Measurements from ENCODE around the gene VSIG10L. TPM values are rescaled to one million over a fixed set of nuclear protein-coding genes. Genes with fewer than 3 reads are reported as not detected.
A peak's percentile ranks its signal among the peaks of the same experiment; 100 is the strongest.

VSIG10L gene
- total RNA-seq, 4 donors from 2014 or later: 2.5 to 6.5 (median 5.2) TPM; not detected in 1

DNA sequence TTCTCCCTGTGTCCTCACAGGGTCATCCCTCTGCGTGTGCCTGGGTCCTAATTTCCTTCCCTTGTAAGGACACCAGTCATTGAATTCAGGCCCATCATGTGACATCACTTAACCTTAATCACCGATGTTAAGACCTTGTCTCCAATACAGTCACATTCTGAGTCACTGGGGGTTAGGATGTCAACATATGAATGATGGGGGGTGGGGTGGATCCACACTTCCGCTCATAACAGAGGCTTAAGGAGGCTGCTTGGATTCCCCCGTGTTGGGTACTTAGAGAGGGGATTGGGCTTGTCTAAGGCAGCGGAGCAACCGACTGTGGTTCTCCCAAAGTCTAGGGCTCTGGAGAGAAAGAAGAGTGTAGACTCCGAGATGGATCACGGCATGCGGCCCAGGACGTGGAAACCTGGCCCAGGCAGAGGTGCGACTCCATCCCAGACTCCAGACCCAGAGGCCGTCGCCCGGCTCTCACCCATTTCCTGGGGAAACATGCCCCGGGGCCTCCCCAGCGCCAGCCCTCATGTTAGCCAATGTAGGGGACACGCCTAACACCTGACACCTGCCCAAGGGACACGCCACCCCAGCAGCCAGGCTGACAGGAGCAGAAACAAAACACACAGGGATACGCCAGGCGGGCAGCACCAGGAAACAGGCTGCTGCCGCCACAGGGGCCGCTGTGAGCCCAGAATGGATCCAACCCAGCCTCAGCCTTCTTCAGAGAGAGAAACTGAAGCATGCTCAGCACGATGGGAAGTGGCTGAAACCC lies 47.5 kb downstream of the VSIG10L start:
- Histone ChIP-seq H3K27me3 (no peaks in the 10 kb centered on the region), H3K4me3 (no peak overlapping the region), H3K27ac (no peak overlapping the region), H3K4me1 (no peaks in the 10 kb centered on the region), H3K9me3 (no peaks in the 10 kb centered on the region), H3K36me3 (no peaks in the 10 kb centered on the region)
- TF ChIP-seq, protein P1, sequence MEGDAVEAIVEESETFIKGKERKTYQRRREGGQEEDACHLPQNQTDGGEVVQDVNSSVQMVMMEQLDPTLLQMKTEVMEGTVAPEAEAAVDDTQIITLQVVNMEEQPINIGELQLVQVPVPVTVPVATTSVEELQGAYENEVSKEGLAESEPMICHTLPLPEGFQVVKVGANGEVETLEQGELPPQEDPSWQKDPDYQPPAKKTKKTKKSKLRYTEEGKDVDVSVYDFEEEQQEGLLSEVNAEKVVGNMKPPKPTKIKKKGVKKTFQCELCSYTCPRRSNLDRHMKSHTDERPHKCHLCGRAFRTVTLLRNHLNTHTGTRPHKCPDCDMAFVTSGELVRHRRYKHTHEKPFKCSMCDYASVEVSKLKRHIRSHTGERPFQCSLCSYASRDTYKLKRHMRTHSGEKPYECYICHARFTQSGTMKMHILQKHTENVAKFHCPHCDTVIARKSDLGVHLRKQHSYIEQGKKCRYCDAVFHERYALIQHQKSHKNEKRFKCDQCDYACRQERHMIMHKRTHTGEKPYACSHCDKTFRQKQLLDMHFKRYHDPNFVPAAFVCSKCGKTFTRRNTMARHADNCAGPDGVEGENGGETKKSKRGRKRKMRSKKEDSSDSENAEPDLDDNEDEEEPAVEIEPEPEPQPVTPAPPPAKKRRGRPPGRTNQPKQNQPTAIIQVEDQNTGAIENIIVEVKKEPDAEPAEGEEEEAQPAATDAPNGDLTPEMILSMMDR (IDR thresholded peaks at IDR 0.05): no peak
- TF ChIP-seq POLR2A (IDR thresholded peaks at IDR 0.05): no peak
- DNase-seq: peak in 1 of 3 donors; percentile 30

DNA sequence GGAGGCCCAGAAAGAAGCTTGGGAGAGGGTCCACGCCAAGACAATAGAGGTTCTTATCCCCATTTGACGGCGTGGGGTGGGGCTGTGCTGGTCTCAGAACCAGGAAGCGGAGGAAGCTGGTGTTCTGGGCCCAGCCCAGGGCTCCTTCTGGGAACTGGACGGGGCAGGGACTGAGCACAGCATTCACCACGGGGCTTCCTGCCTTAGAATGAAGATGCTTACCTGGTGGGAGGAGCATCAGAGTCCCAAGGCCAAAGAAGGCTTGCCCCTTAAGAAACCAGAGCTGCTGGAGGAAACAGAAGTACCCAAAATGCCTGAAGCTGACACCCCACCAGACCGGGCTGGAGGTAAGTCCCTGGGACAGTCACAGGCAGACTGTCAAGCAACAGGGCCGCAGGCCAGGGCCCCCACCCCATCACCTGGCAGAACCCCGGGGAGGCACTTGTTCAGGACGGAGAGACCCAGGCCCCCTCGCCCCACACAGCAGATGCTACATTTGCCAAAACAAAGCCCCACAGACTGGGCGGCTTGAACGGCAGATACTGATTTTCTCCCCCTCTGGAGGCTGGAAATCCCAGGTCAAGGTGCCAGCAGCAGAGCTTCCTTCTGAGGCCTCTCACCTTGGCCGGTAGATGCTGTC lies 48.2 kb downstream of the VSIG10L start:
- Histone ChIP-seq H3K27ac (no peak overlapping the region), H3K4me3 (no peak overlapping the region), H3K27me3 (no peaks in the 10 kb centered on the region), H3K36me3 (no peaks in the 10 kb centered on the region), H3K4me1 (no peaks in the 10 kb centered on the region), H3K9me3 (no peaks in the 10 kb centered on the region)
- no peak for TF ChIP-seq POLR2A (IDR thresholded peaks at IDR 0.05)
- TF ChIP-seq, protein P1 (IDR thresholded peaks at IDR 0.05): no peak
- DNase-seq: peak in 1 of 3 donors; percentile 18

DNA sequence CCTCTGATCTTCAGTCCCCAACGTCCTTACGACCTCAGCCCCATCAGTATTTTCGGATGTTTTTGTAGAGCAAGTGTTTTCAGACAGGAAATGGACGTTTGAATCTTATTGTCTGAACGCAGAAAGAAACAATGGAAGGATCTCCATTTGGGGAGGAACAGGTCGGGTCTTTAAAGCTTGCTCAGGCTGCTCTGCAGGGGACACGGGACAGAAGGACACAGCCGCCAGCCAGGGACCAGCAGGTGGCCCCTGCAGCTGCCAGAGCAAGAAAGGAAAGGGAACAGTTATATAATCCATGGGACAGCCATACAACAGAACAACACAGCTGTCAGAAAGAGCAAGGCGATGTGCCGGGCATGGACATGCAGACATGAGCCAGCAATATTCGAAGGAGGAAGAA lies 49.0 kb downstream of the VSIG10L start:
- Histone ChIP-seq H3K4me3 (no peak overlapping the region), H3K27ac (no peak overlapping the region), H3K4me1 (no peaks in the 10 kb centered on the region), H3K9me3 (no peaks in the 10 kb centered on the region), H3K27me3 (no peaks in the 10 kb centered on the region), H3K36me3 (no peaks in the 10 kb centered on the region)
- no peak for DNase-seq
- TF ChIP-seq POLR2A (IDR thresholded peaks at IDR 0.05): no peak
- TF ChIP-seq, protein P1 (IDR thresholded peaks at IDR 0.05): no peak

DNA sequence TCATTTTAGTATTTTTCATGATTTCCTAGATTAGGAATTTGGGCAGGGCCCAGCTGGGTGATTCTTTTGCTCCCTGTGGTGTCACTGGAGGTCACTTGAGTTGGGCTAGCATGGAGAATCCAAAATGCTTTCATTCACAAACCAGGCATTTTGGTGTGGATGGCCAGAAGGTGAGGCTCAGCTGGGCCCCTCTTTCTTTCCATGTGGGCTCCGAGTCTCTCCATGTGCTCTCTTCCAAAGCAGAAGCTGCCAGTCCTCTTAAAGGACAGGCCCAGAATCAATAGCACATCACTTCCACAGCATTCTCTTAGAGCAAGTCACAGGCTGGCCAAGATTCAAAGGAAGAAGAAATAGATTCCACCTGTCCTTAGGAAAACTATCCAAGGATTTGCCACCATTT lies 52.3 kb downstream of the VSIG10L start:
- TF ChIP-seq, protein P1 (IDR thresholded peaks at IDR 0.05): no peak
- TF ChIP-seq POLR2A (IDR thresholded peaks at IDR 0.05): no peak
- Histone ChIP-seq H3K9me3 (no peaks in the 10 kb centered on the region), H3K27ac (no peak overlapping the region), H3K4me3 (no peak overlapping the region), H3K36me3 (no peaks in the 10 kb centered on the region), H3K27me3 (no peaks in the 10 kb centered on the region), H3K4me1 (no peaks in the 10 kb centered on the region)
- DNase-seq: no peak

DNA sequence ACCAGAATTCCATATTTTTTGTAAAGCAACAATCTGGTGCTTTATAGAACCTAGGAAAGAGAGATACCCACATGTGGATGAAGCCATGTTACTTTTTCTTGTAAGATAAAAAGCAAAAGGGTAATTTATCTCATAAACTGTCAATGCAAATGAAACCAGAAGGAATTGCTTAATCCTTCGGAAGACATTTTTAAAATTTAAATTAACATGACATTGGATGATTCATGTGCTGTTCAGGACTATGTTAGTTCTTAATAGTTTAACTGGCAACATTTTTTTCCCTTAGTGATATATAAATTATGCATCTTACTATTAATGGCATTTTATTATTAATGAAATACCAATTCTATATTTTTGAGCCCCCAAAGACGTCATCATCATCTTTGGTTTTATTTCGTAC lies 56.3 kb downstream of the VSIG10L start:
- Histone ChIP-seq H3K4me1 (no peaks in the 10 kb centered on the region), H3K4me3 (no peak overlapping the region), H3K9me3 (no peaks in the 10 kb centered on the region), H3K27me3 (no peaks in the 10 kb centered on the region), H3K27ac (no peak overlapping the region), H3K36me3 (no peaks in the 10 kb centered on the region)
- no peak for DNase-seq
- no peak for TF ChIP-seq POLR2A (IDR thresholded peaks at IDR 0.05)
- TF ChIP-seq, protein P1 (IDR thresholded peaks at IDR 0.05): no peak
